IMR-90 (cell line): ENCODE measurements around the gene INSL3. TPM values are rescaled to one million over a fixed set of nuclear protein-coding genes. Genes with fewer than 3 reads are reported as not detected.

ENCODE experiments used
- ATAC-seq: fragments of 200-7000 bp; cut with Tn5 transposase; 2 replicates; pipeline ENCODE4 v1.9.1; 2020; ENCODE audit warnings: low read depth, mild to moderate bottlenecking, moderate library complexity
- BruUV-seq: library from RNA; stranded (reverse); fragments of 400-500 nt; replicated peaks from 2 replicates; lab custom pipeline; 2021; lab: Mats Ljungman, UMichigan
- CTCF ChIA-PET: fragments of 300-600 bp; formaldehyde crosslinking; extraction: SDS; loops from one replicate; lab custom pipeline; 2021; ENCODE audit warnings: antibody characterized with exemption; lab: Yijun Ruan, JAX
- POLR2A ChIA-PET: fragments of 300-600 bp; sonication (Branson Sonifier 250); formaldehyde crosslinking; loops from one replicate; lab custom pipeline; 2022; ENCODE audit warnings: antibody characterized with exemption; ENCODE audit not compliant: unreplicated experiment; lab: Charles Lee
- DNase-seq: peaks from one replicate; pipeline ENCODE4 v3.0.0; 2013
- H2AFZ ChIP-seq: replicated peaks from 2 replicates; pipeline ENCODE3; 2013; ENCODE audit warnings: low read length, mild to moderate bottlenecking; ENCODE audit not compliant: poor library complexity
- H2AK5ac ChIP-seq: 2 replicates; pipeline ENCODE4 v1.6.1; 2013; ENCODE audit warnings: low read depth, low read length, inconsistent platforms
- H2AK9ac ChIP-seq: replicated peaks from 2 replicates; pipeline ENCODE3; 2013; ENCODE audit warnings: mild to moderate bottlenecking, low read depth, low read length, moderate library complexity; ENCODE audit not compliant: poor library complexity
- H2BK120ac ChIP-seq: 2 replicates; pipeline ENCODE4 v1.6.1; 2013; ENCODE audit warnings: low read depth, low read length, inconsistent platforms
- H2BK15ac ChIP-seq: 3 replicates; pipeline ENCODE4 v1.6.1; 2013; ENCODE audit warnings: low read depth, low read length, inconsistent platforms
- H2BK20ac ChIP-seq: 2 replicates; pipeline ENCODE4 v1.6.1; 2013; ENCODE audit warnings: low read depth, mild to moderate bottlenecking, inconsistent platforms, low read length, moderate library complexity
- H2BK5ac ChIP-seq: 2 replicates; pipeline ENCODE4 v1.6.1; 2013; ENCODE audit warnings: mild to moderate bottlenecking, low read depth, low read length, inconsistent platforms; ENCODE audit not compliant: poor library complexity, severe bottlenecking
- H3K14ac ChIP-seq: replicated peaks from 2 replicates; pipeline ENCODE4 v1.6.1; 2013; ENCODE audit warnings: low read depth, low read length, inconsistent platforms
- H3K18ac ChIP-seq: 2 replicates; pipeline ENCODE4 v1.6.1; 2013; ENCODE audit warnings: low read depth, low read length, control low read depth
- H3K23ac ChIP-seq: 2 replicates; pipeline ENCODE4 v1.6.1; 2013; ENCODE audit warnings: low read depth, low read length, inconsistent platforms
- H3K27ac ChIP-seq: 2 replicates; pipeline ENCODE4 v1.5.1; 2013; ENCODE audit warnings: mild to moderate bottlenecking, control low read depth, low read length; ENCODE audit not compliant: insufficient read depth
- H3K27me3 ChIP-seq: 2 replicates; pipeline ENCODE4 v1.6.1; 2013; ENCODE audit warnings: low read length; ENCODE audit not compliant: control insufficient read depth, insufficient read depth
- H3K36me3 ChIP-seq: 2 replicates; pipeline ENCODE4 v1.6.1; 2013; ENCODE audit warnings: low read length, mixed read lengths; ENCODE audit not compliant: control insufficient read depth, insufficient read depth
- H3K4ac ChIP-seq: 2 replicates; pipeline ENCODE4 v1.6.1; 2013; ENCODE audit warnings: low read depth, low read length, inconsistent platforms
- H3K4me1 ChIP-seq: 2 replicates; pipeline ENCODE4 v1.6.1; 2013; ENCODE audit warnings: low read length, mixed read lengths; ENCODE audit not compliant: control insufficient read depth, insufficient read depth
- H3K4me2 ChIP-seq: 2 replicates; pipeline ENCODE4 v1.6.1; 2013; ENCODE audit warnings: low read depth, mild to moderate bottlenecking, control low read depth, low read length, moderate library complexity
- H3K4me3 ChIP-seq: 2 replicates; pipeline ENCODE4 v1.5.1; 2013; ENCODE audit warnings: low read depth, mild to moderate bottlenecking, control low read depth, low read length, moderate library complexity; ENCODE audit not compliant: insufficient read depth
- H3K56ac ChIP-seq: 2 replicates; pipeline ENCODE4 v1.6.1; 2013; ENCODE audit warnings: low read length, inconsistent platforms; ENCODE audit not compliant: insufficient read depth; ENCODE audit errors: extremely low read depth
- H3K79me1 ChIP-seq, 2 experiments: 2 replicates each; pipeline ENCODE4 v1.6.1; 2013; ENCODE audit warnings: low read length in 2 of 2, inconsistent platforms in 1 of 2, low read depth in 1 of 2
- H3K9ac ChIP-seq: 2 replicates; pipeline ENCODE4 v1.6.1; 2013; ENCODE audit warnings: low read depth, low read length, control low read depth
- H3K9me1 ChIP-seq: 2 replicates; pipeline ENCODE4 v1.6.1; 2013; ENCODE audit warnings: low read length, inconsistent platforms; ENCODE audit not compliant: insufficient read depth
- H3K9me3 ChIP-seq: 2 replicates; pipeline ENCODE4 v1.6.1; 2013; ENCODE audit warnings: low read length; ENCODE audit not compliant: control insufficient read depth, insufficient read depth
- H4K20me1 ChIP-seq: 2 replicates; pipeline ENCODE4 v1.6.1; 2013; ENCODE audit warnings: low read length, inconsistent platforms; ENCODE audit not compliant: insufficient read depth
- H4K5ac ChIP-seq: 2 replicates; pipeline ENCODE4 v1.6.1; 2013; ENCODE audit warnings: mild to moderate bottlenecking, low read depth, low read length, control low read depth
- H4K8ac ChIP-seq, 2 experiments: 2 replicates each; pipeline ENCODE4 v1.6.1; 2013; ENCODE audit warnings: low read depth in 2 of 2, low read length in 2 of 2, control low read depth in 1 of 2, inconsistent platforms in 1 of 2
- H4K91ac ChIP-seq: 2 replicates; pipeline ENCODE4 v1.6.1; 2013; ENCODE audit warnings: low read depth, low read length, inconsistent platforms; ENCODE audit not compliant: insufficient read depth
- CEBPB ChIP-seq: IDR thresholded peaks from 2 replicates; pipeline ENCODE4 v1.6.1; 2012; ENCODE audit warnings: low read depth, low read length, improper control_type of control experiment
- CHD1 ChIP-seq: IDR thresholded peaks from 2 replicates; pipeline ENCODE4 v1.6.1; 2012; ENCODE audit warnings: low read depth, low read length, improper control_type of control experiment
- SMC3 ChIP-seq: fragments of 150-350 bp; IDR thresholded peaks from 2 replicates; pipeline ENCODE4 v1.6.1; 2016; ENCODE audit warnings: low read depth, mild to moderate bottlenecking, antibody characterized with exemption, low read length, moderate library complexity
- WGBS, 2 experiments: methylation state at CpG; one replicate each; pipeline versions ENCODE4 v1.1.5 to v1.1.7; 2013; ENCODE audit warnings: missing lambda C conversion rate in 2 of 2; ENCODE audit not compliant: insufficient read length in 1 of 2; ENCODE audit errors: extremely low coverage in 2 of 2; 5-methylcytosine and 5-hydroxymethylcytosine counted together
- dilution Hi-C: fragments of 300-500 bp; cut with HindIII; formaldehyde crosslinking; loops from one replicate; pipeline ENCODE4 v1.14.3; 2018; ENCODE audit warnings: low sequenced_read_pairs; ENCODE audit not compliant: unreplicated experiment
- in situ Hi-C: fragments of 300-500 bp; cut with MboI; formaldehyde crosslinking; loops from 3 replicates; pipeline ENCODE4 v1.14.3; 2019; ENCODE audit warnings: low sequenced_read_pairs, inconsistent platforms, mixed read lengths
- intact Hi-C: fragments of 100-400 bp; cut with micrococcal nuclease; formaldehyde crosslinking; loops from 2 replicates; pipeline ENCODE4 v1.10.0; 2022
- polyA plus RNA-seq, 3 experiments: library from polyadenylated mRNA; depleted of rRNA; stranded (reverse); fragments of >200 nt; gene quantifications; 2 replicates each; pipeline ENCODE4 v1.2.3, GENCODE V29; 2012; ENCODE audit warnings: low replicate concordance in 1 of 3
- total RNA-seq: library from RNA; depleted of rRNA; stranded (reverse); fragments of >200 nt; gene quantifications from 2 replicates; pipeline ENCODE4 v1.2.3, GENCODE V29; 2012
- TF ChIP-seq, protein P1 (sequence below): conservative IDR thresholded peaks from 2 replicates; pipeline ENCODE4 v1.5.1; 2012; ENCODE audit warnings: mild to moderate bottlenecking, low read depth, low read length, improper control_type of control experiment
- TF ChIP-seq, protein P2 (sequence below): fragments of 150-350 bp; IDR thresholded peaks from 2 replicates; pipeline ENCODE4 v1.6.1; 2017; ENCODE audit warnings: mild to moderate bottlenecking, antibody characterized with exemption, low read length, low read depth

Gene INSL3
- total and polyA plus RNA-seq, 2 of the 4 experiments (the other 2 are of a cell fraction) = not detected

- Histone ChIP-seq H3K23ac (no peak overlapping the region), H3K9me3 (no peaks in the 10 kb centered on the region), H3K79me1 (peaks cover 12 to 48% of the 10 kb centered on the region in 2 experiments; a peak in 3 of 4 replicates), H3K9ac (no peak overlapping the region), H3K27me3 (peaks cover 5% of the 10 kb centered on the region; the same call in 1 of the 2 replicates), H2AFZ (no peak overlapping the region), H2BK120ac (no peak overlapping the region), H2BK20ac (no peak overlapping the region), H3K36me3 (peaks cover 43% of the 10 kb centered on the region), H3K4me3 (no peak overlapping the region), H3K27ac (no peak overlapping the region), H2AK9ac (no peak overlapping the region), H3K18ac (no peak overlapping the region), H2AK5ac (no peak overlapping the region), H2BK5ac (no peak overlapping the region), H3K9me1 (peaks cover 12% of the 10 kb centered on the region; the same call in 1 of the 2 replicates), H4K8ac (no peak overlapping the region), H3K4me1 (peaks cover 7% of the 10 kb centered on the region), H3K14ac (no peak overlapping the region), H3K4ac (no peak overlapping the region), H3K4me2 (no peak overlapping the region), H2BK15ac (no peak overlapping the region), H4K20me1 (peaks cover 62% of the 10 kb centered on the region), H4K5ac (no peak overlapping the region), H3K56ac (no peak overlapping the region), H4K91ac (no peak overlapping the region)
- ChIA-PET POLR2A (no interaction called here), CTCF (no interaction called here)
- dilution Hi-C loops (no loop called here), intact Hi-C loops (no loop called here), in situ Hi-C loops (no loop called here)
- TF ChIP-seq CEBPB (no peak), CHD1 (no peak), SMC3 (no peak)
- TF ChIP-seq, protein P1, sequence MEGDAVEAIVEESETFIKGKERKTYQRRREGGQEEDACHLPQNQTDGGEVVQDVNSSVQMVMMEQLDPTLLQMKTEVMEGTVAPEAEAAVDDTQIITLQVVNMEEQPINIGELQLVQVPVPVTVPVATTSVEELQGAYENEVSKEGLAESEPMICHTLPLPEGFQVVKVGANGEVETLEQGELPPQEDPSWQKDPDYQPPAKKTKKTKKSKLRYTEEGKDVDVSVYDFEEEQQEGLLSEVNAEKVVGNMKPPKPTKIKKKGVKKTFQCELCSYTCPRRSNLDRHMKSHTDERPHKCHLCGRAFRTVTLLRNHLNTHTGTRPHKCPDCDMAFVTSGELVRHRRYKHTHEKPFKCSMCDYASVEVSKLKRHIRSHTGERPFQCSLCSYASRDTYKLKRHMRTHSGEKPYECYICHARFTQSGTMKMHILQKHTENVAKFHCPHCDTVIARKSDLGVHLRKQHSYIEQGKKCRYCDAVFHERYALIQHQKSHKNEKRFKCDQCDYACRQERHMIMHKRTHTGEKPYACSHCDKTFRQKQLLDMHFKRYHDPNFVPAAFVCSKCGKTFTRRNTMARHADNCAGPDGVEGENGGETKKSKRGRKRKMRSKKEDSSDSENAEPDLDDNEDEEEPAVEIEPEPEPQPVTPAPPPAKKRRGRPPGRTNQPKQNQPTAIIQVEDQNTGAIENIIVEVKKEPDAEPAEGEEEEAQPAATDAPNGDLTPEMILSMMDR = no peak
- TF ChIP-seq, protein P2, sequence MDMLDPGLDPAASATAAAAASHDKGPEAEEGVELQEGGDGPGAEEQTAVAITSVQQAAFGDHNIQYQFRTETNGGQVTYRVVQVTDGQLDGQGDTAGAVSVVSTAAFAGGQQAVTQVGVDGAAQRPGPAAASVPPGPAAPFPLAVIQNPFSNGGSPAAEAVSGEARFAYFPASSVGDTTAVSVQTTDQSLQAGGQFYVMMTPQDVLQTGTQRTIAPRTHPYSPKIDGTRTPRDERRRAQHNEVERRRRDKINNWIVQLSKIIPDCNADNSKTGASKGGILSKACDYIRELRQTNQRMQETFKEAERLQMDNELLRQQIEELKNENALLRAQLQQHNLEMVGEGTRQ = no peak
- ATAC-seq = no peak
- BruUV-seq = no TSS peak
- DNase-seq = no peak
- no CpG with 5 or more reads among the region's 8 CpGs for WGBS, 2 experiments
Observed at GRCh38 chr19:17863520-17864182, 42.3 kb upstream of the INSL3 start.
